Esophagus muscularis mucosa (tissue), 4 donors: ENCODE measurements around the gene TAS2R41.

Experiments
- CTCF ChIP-seq, 3 experiments: fragments of 200-600 bp in 2 of 3; fragments of 450-650 bp in 1 of 3; sonication (generic) in 2 of 3; IDR thresholded peaks; one replicate each; pipeline ENCODE4 v1.5.1; 2017 to 2019; ENCODE audit warnings: antibody characterized with exemption in 3 of 3, mild to moderate bottlenecking in 2 of 3, moderate library complexity in 1 of 3
- EP300 ChIP-seq: sonication (generic); formaldehyde crosslinking; IDR thresholded peaks from one replicate; pipeline ENCODE4 v1.6.1; 2017; ENCODE audit warnings: antibody characterized with exemption
- POLR2A ChIP-seq: fragments of 450-650 bp; IDR thresholded peaks from one replicate; pipeline ENCODE4 v1.6.1; 2017; ENCODE audit warnings: antibody characterized with exemption, moderate library complexity, mild to moderate bottlenecking, low read depth
- POLR2AphosphoS5 ChIP-seq, 2 donors: sonication (generic); formaldehyde crosslinking; IDR thresholded peaks; one replicate each; pipeline ENCODE4 v1.6.1; 2017; ENCODE audit warnings: antibody characterized with exemption in 2 of 2

DNA sequence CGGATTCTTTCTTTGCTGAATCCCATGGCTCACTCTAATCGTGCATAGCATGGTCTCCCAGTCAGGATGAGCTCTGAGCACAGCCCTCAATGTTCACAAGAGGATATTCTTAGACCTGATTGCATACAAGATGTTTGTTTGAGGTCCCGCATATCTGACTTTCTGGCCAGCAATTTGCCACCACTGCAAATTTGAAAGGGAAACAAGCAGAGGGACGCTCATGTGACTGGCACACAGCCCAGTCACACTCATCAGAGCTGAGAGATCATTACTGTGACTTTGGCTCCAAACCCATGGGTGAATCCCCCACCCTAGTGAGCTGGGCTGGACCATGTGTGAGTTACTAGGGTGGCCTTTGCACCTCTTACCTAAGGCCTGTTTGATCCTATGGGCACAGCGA is 9.9 kb downstream of the TAS2R41 start:
- TF ChIP-seq CTCF (IDR thresholded peaks at IDR 0.05), result no peak
- no peak for TF ChIP-seq EP300
- TF ChIP-seq POLR2A, result no peak
- no peak for TF ChIP-seq POLR2AphosphoS5 (IDR thresholded peaks at IDR 0.05)
